H4 (cell line): ENCODE measurements around the gene CYP4F11. TPM values are rescaled to one million over a fixed set of nuclear protein-coding genes. Genes with fewer than 3 reads are reported as not detected.
"Not testable (repeated sequence)": the region's sequence is repeated elsewhere in the genome, so short reads cannot be mapped to it uniquely, and the experiment has no call there.

ENCODE experiments used
- DNase-seq: peaks from one replicate; pipeline ENCODE4 v3.0.0-alpha.2; 2015; ENCODE audit warnings: low spot score
- total RNA-seq: library from RNA; depleted of rRNA; stranded (reverse); fragments of >200 nt; shearing (Covaris generic); gene quantifications from 2 replicates; pipeline ENCODE4 v1.2.3, GENCODE V29; 2014

Gene CYP4F11
- total RNA-seq, 1 experiment from 2014 or later: 17.6 TPM

GRCh38 chr19:15922021-15922420 lies 12.3 kb downstream of the CYP4F11 start:
- no peak for DNase-seq

DNA sequence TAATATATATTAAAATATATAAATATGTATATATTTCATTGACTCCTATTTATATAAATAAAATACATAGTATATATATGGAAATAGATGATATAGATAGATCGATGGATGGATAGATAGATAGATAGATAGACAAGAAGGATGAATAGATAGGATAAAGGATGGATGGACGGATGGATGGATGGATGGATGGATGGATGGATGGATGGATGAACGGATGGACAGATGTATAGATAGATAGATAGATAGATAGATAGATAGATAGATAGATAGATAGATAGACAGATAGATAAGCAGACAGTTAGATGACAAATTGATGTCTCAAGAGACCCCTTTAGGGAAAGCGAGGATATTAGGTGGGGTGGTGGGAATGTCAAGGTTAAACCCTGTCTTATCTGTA lies 15.1 kb downstream of the CYP4F11 start:
- no peak for DNase-seq

GRCh38 chr19:15915109-15915508 lies 19.2 kb downstream of the CYP4F11 start:
- DNase-seq: no peak

DNA sequence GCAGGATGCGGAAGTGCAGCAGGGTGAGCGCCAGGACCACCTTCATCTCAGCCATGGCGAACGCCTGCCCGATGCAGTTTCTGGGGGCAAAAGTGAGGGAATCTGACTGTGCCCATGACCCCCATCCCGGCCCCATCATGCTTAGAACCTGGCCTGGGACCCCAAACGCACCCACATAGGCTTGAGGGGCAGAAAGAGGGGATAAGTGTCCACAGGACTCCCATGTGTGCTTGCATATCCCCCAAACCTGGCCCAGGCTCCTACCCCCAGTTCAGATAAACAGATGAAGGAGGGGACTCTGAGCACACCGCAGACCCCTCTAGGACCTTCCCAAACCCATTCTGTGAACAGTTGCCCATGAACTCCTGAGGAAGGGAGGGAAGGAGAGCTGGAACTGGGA lies 20.5 kb downstream of the CYP4F11 start:
- no peak for DNase-seq

GRCh38 chr19:15913384-15913783 lies 20.9 kb downstream of the CYP4F11 start:
- DNase-seq: no peak

DNA sequence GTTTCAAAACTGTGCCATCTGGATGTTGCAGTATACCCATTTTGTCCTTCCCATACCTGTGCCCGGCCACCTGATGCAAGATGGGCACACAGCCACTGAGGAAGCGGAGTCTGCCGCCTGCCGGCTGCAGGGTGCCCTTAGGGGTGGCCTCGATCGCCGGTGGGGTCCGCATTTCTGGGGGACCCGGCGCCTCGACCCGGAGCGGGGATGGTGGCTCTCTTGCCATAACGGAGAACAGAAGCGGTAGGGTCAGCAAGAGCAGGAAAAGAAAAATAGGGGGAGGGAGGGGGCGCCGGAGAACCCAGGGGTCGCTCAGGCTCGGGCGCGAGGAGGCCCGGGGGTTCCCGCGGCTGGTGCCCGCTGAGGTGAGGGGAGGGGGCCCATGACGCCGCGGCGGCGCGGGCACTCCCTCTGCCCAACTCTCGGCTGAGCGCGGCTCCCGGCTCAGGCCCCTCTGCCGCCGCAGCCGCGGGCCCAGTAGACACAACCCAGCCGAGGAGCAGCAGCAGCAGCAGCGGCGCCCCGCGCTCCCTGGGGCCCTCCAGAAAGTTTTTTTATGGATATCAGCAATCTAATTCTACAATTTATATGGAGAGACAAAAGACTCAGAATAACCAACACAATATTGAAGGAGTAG lies 22.6 kb downstream of the CYP4F11 start:
- no peak for DNase-seq

- DNase-seq: no peak
Measured at GRCh38 chr19:15905026-15905425, 29.3 kb downstream of the CYP4F11 start.

DNA sequence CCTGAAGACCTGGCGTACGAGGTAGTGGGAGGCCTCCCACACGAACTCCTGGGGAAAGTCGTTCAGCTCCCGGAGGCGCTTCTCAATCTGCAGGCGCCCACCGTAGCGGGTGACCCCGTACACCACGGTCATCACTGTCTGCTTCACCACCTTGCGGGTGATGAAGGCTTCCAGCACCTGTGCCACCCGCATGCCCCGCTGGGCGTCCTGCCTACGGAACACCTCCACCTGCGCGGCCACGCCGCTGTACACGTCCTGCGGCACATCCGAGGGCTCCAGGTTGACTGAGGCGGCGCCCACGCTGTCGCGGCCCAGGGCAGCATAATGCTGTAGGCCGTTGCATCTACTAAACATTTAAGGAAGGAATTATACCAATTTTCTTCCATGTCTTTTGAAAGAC lies 31.4 kb downstream of the CYP4F11 start:
- not testable (repeated sequence) for DNase-seq

DNA sequence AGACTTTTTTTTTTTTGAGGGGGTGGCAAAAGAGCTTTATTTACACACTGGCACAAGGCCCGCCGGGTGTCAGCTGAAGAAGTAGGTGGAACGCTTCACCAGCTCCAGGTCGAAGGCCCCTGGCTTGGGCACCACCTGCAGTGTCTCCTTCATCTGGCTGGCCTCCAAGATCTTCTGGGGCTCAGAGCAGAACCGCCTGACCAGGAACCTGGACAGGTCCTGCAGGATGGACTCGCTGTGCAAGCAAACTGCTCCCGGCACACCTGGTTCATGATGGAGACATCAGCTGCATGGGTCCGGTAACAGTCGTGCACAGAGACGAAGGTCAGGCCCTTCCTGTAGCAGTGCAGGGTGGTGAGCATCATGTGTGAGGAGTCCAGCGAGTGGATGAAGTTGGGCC lies 32.1 kb downstream of the CYP4F11 start:
- no peak for DNase-seq

- DNase-seq: no peak
Measured at GRCh38 chr19:15900504-15900903, 33.8 kb downstream of the CYP4F11 start.

GRCh38 chr19:15900032-15900431 lies 34.3 kb downstream of the CYP4F11 start:
- DNase-seq: not testable (repeated sequence)

DNA sequence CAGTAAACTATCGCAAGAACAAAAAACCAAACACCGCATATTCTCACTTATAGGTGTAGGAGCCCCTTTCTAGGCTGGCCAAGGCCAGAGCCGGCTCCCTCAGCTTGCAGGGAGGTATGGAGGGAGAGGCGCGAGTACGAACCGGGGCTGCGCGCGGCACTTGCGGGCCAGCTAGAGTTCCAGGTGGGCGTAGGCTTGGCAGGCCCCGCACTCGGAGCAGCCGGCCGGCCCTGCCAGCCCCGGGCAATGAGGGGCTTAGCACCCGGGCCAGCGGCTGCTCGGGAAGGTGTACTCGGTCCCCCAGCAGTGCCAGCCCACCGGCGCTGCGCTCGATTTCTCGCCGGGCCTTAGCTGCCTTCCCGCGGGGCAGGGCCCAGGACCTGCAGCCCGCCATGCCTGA lies 34.8 kb downstream of the CYP4F11 start:
- not testable (repeated sequence) for DNase-seq

GRCh38 chr19:15897738-15898276 lies 36.5 kb downstream of the CYP4F11 start, which contains the start of gene CYP4F2:
TSS of gene CYP4F2 (minus strand) at chr19:15898074. CDS start at chr19:15897611, 463 bp downstream.
- DNase-seq: no peak

DNA sequence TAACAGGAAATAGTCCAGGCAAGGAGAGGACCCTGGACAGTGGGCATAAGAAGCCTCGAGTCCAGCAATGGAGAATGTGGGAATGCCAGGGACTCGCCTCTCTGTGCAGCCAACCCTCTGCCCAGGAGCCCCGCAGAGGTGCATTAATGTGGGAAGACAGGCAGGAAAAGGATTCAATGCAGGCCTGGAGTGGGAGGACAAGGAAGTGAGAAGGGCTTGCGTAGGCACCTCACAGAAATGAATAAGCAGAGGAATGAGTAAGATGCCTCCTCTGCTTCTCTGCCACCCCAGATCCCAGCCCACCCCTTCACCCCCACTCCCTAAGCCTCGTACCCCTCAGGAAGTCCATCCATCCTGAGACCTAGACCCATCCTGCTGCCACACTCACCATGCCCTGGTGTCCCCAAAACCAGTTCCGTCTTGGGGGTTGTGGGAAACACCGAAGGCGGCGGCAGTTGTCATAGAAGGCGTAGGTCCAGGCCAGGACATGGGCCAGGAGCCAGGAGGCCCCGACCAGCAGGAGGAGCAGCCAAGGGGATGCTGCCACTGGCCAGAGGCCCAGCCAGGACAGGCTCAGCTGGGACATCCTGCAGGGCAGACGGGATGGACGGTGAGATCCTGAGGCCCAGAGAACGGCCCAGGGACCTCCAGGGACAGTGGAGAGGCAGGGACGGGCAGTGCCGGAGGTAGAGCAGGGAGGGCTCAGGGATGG lies 37.1 kb downstream of the CYP4F11 start:
- no peak for DNase-seq

DNA sequence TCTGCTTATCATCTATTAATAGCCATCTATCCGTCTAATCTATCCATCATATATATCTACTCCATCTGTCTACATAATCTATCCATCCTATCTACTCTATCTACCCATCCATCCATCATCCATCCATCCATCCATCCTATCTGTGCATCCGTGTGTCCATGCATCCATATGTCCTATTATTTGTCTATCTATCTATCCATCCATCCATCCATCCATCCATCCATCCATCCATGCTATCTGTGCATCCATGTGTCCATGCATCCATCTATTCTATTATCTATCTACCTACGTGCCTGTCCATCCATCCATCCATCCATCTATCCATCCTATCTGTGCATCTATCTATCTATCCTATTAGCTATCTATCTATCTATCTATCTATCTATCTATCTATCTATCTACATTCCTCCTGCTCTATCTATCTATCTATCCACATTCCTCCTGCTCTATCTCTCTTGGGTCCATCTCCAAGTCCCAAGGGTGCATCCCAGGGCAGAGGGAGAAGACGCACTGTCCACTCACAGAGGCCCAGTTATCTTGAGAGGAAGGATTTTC lies 38.4 kb downstream of the CYP4F11 start:
- no peak for DNase-seq

GRCh38 chr19:15894359-15894758 lies 40.0 kb downstream of the CYP4F11 start:
- DNase-seq: no peak

GRCh38 chr19:15893477-15893876 lies 40.9 kb downstream of the CYP4F11 start:
- DNase-seq: no peak

- DNase-seq: no peak
Measured at GRCh38 chr19:15892012-15892411, 42.3 kb downstream of the CYP4F11 start.

DNA sequence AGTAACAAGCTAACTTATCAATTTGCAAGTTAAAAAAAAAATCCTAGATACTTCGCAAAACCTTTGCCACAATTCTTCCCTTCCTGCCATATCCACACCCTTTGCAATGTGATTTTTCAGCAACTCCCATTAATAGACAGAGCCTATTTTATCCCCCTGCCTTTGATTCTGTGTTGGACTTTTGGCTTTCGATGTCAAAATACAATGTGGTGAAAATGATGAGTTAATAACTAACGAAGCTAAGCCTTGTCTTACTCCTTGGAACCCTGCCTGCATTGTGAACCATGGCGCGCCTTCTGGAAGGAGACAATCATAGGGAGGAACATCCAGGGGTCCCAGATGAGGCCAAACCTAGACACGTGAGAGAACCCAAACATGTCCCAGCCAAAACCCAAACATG lies 42.9 kb downstream of the CYP4F11 start:
- DNase-seq: no peak

GRCh38 chr19:15889339-15889738 lies 45.0 kb downstream of the CYP4F11 start:
- DNase-seq: not testable (repeated sequence)

- DNase-seq: no peak
Measured at GRCh38 chr19:15885919-15886318, 48.4 kb downstream of the CYP4F11 start.

DNA sequence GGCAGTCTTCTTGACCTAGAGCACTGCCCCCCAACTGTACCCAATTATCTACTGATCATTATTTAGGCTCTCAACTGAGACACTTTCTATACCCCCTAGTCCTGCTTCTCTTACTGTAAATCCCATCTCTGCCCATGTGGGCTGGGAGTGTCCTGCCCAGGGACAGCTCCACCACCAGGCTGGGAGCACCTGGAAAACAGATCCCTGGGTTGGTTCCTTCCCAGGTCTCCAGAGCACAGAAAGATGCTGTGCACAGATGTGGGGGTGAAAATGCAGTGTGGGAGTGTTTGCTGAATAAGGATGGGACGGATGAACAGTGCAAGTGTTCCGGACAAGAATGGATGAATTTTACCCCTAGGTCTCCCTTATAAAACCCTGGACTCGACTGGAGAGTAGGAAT lies 49.2 kb downstream of the CYP4F11 start:
- DNase-seq: no peak

DNA sequence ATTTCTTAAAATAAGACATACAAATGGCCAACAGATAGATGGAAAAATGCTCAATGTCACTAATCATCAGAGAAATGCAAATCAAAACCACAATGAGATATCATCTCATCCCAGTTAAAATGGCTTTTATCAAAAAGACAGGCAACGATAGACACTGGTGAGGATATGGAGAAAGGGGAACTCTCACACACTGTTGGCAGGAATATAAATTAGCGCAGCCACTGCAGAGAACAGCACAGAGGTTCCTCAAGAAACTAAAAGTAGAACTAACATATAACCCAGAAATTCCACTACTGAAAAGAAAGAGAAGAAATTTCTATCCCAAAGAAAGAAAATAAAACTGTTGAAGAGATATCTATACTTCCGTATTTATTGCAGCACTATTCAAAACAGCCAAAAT lies 51.0 kb downstream of the CYP4F11 start:
- DNase-seq: not testable (repeated sequence)
